ENCODE measurements around the gene SNAP47.
"Not testable (repeated sequence)": the region's sequence is repeated elsewhere in the genome, so short reads cannot be mapped to it uniquely, and the experiment has no call there.

The SNAP47 gene, protein sequence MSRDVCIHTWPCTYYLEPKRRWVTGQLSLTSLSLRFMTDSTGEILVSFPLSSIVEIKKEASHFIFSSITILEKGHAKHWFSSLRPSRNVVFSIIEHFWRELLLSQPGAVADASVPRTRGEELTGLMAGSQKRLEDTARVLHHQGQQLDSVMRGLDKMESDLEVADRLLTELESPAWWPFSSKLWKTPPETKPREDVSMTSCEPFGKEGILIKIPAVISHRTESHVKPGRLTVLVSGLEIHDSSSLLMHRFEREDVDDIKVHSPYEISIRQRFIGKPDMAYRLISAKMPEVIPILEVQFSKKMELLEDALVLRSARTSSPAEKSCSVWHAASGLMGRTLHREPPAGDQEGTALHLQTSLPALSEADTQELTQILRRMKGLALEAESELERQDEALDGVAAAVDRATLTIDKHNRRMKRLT

GRCh38 chr1:227734856-227735538 is at the start of gene SNAP47, which contains the start of gene JMJD4:
SNAP47 (plus strand) TSS chr1:227735435; CDS start chr1:227747737, 12,302 bp downstream.
JMJD4 (minus strand) TSS chr1:227735302; CDS start chr1:227735273, 29 bp downstream.
- peak; percentile 96 for DNase-seq

- DNase-seq = no peak
Measured at GRCh38 chr1:227685807-227686206, 49.4 kb upstream of the SNAP47 start.

- DNase-seq = no peak
Measured at GRCh38 chr1:227697321-227697864, 37.8 kb upstream of the SNAP47 start.

DNA sequence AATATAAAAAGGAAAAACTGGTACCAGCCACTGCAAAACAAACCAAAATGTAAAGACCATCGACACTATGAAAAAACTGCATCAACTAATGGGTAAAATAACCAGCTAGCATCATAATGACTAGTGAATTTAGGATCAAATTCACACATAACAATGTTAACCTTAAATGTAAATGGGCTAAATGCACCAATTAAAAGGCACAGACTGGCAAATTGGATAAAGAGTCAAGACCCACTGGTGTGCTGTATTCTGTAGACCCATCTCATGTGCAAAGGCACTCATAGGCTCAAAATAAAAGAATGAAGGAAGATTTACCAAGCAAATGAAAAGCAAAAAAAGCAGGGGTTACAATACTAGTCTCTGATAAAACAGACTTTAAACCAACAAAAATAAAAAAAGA is 33.6 kb upstream of the SNAP47 start:
- not testable (repeated sequence) for DNase-seq

DNA sequence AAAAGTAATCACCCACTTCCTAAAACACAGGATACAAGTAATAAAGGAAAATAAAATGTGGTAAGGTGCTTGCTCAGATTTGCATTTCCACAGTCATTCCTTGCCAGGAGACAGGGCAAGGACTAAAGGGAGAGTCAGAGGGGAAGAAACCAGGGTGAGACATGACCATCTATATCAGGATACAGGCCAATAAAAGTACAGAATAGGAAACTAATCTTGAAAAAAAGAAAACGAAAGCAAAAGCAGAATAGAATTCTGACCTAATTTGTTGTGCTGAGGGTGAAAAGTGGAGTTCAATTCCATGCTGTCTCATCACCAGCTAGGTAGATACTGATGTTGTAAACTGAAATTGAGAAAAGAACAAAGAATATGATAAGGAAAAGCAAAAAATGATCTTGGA is 27.4 kb upstream of the SNAP47 start:
- DNase-seq = no peak

DNA sequence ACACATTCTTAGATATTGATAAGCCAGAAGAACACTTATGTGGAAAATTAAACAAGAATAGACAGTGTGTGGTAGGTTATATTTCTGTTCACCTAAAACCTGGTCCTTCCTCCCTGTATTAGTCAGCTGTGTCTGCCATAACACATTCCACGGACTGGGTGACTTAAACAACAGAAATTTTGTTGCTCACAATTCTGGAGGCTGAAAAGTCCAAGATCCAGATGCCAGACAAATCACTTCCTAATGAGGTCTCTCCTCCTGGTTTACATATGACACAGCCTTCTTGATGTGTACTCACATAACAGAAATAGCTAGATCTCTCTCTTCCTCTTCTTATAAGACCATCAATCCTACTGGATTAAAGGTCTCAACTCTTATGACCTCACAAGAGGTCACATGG is 25.8 kb upstream of the SNAP47 start:
- DNase-seq = no peak

GRCh38 chr1:227710474-227710873 is 24.8 kb upstream of the SNAP47 start:
- DNase-seq = not testable (repeated sequence)

DNA sequence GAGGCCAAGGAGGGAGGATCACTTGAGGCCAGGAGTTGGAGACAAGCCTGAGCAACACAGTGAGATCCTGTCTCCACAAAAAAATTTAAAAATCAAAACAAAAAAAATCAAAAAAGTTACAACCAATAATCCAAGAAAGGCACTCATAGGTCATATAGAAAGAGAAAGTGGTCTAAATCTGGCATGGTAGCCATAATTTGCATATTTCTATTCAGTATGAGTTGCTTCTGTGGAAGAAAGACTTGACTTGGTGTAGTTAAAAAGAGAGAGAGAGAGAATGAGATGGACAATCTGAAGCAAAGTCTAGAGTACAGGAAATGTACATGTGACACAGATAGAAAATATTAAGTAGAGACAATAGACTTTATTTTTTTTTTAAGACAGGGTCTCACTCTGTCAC is 22.6 kb upstream of the SNAP47 start:
- no peak for DNase-seq

- DNase-seq = no peak
Measured at GRCh38 chr1:227718932-227719331, 16.3 kb upstream of the SNAP47 start.

- DNase-seq = no peak
Measured at GRCh38 chr1:227723474-227723873, 11.8 kb upstream of the SNAP47 start.

- DNase-seq = no peak
Measured at GRCh38 chr1:227725046-227725445, 10.2 kb upstream of the SNAP47 start.

GRCh38 chr1:227726318-227726717 is 8.9 kb upstream of the SNAP47 start:
- no peak for DNase-seq

DNA sequence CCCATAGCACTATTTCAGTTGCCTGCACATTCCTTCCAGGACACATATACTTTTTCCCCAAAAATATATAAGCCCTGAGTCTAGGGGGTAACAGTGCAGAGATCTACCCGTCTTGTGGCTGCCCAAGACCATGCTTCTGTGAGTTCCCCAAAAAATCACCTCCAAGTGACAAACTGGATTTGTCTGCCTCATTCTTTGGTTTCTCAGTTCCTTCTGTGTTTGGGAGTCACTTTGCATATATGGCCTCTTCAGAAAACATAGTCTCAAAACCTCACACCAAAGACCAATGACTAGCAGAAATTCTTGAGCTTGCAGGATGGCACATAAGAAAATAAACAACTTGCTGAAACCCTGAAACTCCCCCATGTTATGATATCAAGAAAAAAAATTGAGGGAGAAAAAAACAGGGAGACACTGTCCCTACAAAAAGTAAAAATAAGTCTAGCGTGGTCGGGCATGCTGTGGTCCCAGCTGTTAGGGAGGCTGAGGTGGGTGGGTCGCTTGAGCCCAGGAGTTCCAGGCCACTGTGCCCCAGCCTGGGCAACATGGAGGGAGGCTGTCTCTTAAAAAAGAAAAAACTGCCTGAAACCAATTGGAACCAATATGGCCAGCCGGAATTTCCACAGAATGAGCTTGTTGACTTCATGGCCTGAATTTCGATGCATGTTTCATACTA is 8.2 kb upstream of the SNAP47 start:
- no peak for DNase-seq

GRCh38 chr1:227728059-227728891 is 7.0 kb upstream of the SNAP47 start:
- peak; percentile 77 for DNase-seq

- DNase-seq = no peak
Measured at GRCh38 chr1:227728892-227729143, 6.4 kb upstream of the SNAP47 start.

DNA sequence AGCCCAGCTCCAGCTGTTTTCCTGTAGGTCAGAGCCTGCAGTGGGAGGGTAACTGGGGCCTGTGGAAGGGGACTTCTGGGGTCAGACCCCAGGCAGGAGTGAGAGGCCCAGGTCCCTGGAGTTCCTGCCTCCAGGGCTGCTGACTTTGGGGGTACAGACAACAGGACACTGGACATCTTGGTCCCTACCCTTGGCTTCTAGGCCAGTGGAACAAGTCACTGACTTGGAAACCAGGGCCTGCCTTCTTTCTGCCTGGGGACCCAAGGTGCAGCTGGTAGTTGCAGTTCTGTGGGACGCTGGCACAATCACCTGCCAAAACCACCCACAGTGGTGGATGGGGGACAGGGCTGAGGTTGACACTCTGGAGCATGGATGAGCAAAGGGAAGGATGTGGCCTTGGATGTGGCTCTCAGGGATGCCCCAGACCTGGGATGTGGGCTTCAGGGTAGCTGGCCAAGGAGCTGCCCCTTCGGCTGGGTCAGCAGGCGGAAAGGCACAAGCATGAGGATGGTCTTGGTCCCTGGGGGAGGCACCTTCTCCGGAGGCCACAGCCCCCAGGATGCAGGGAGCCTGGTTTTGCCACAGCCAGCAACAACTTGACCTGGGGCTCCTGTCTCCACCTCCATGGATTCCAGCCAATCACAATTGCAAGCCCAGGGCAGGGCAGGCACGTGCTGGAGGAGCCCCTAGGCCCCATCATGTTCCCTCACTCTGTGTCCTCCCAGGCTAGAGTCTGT is 5.9 kb upstream of the SNAP47 start:
- peak; percentile 15 for DNase-seq

- DNase-seq = peak; percentile 73
Measured at GRCh38 chr1:227729881-227730629, 5.2 kb upstream of the SNAP47 start.

DNA sequence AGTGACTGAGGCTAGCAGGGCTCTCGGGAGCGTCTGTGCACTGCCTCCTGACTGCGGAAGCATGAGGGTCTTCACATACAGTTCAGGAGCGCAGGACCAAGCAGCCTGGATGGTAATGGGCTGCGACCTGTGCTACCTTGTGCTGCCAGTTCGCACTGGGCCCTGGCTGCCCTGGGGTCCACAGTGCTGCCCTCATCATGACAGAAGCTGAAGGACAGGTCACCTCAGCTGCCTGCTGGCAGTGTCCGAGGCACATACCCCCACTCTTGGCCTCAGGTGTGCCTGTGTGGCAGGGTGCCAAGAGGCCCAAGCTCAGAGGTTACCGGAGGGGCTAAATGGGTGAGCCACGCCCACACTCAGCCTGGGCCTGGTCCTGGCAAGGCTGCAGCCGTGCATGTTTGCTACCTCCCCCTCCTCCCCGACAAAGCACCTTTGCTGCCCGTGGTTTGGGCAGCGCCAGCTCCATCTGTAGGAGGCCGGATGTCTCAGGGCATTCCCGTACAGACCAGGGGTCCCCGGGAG is 4.5 kb upstream of the SNAP47 start:
- no peak for DNase-seq

DNA sequence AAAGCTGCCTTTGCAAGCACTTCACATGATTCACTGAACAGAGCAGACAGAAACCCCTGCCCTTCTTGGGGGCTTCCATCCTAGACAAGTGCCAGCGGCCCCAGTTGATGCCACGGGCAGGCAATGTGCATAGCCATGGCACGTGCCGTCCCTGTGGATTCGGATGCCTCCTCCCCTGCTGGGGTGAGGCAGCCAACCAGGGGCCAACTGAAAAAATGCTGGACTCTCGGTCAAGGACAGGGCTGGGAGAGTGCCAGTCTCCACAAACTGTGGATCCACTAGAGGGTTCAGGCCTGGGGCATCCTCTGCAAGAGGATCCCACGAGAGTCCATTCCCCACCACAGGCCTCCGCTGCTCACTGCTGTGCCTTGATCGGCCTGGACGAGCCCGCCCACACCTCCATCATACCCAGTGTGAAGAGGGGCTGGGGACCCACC is 4.0 kb upstream of the SNAP47 start:
- DNase-seq = no peak

DNA sequence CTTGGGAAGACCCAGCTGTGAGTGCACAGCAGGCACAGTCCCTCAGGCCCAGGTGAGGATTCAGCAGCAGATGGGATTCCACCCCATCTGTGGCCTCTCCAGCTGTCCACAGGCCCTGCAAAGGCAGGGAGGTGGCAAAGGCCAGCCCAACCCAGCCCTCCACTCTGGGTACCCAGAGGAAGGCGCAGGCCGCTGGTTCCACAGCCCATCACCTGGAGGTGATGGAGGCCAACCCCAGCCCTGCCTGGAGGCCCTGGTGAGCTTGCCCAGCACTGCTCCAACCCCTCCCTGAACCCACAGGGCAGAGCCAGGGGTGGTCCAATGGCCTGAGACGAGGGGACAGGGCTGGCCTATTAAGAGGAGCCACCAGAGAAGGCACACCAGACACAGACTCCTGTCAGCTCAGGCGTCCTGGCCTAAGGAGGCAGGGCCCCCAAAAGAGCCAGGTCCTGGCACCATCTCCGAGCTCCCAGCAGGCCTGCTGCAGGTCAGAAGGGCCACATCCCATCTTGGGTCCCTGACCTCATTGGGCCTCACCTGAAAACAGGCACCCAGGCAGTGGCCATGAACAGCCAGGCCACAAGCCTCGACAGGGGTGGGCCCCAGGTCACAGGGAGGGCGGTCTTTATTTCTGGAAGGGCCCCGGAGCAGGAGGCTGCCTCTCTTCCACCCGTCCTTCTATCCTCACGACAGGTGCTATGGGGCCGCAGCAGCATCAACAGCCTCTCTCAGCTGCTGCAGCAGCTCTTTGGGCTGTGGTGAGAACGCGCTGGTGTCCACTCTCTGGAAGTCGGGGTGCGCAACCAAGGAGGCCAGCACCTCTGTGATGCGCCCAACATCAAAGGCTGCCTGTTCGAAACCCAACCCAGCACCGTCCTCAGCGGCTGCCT is 3.3 kb upstream of the SNAP47 start:
- DNase-seq = no peak

Data from eye (tissue), 1 donor.